ENCODE results near the gene CAMK2B. TPM values are rescaled to one million over a fixed set of nuclear protein-coding genes. Genes with fewer than 3 reads are reported as not detected.

The CAMK2B gene
- total RNA-seq, 1 experiment from 2014 or later, result not detected

DNA sequence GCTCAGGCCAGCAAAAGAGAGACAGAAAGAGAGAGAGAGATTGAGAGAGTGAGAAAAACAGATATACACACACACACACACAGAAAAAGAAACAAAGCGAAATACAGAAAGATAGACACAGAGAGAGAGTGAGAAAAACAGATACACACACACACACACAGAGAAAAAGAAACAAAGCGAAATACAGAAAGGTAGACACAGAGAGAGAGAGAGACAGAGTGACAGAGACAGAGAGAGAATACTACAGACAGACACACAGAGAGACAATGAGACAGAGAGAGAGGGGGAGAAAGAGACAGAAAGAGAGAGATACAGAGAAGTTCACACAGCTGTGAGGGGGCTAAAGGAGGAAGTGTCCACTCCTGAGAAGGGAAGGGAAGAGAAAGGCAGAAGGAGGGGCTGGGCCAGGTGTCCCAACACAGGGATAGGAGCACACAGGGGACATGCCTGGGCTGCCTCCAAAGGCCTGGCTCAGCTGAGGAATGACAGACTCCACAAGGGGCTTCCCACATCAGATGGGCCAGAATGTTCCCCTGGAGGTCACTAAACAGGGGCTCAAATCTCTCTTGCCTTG lies 140.4 kb downstream of the CAMK2B start:
- ChIA-PET CTCF (no interaction called here), POLR2A (no interaction called here)
- Histone ChIP-seq H3K36me3 (ENCODE audit: control insufficient read depth, insufficient read depth, low read length) (no peaks in the 10 kb centered on the region), H3K4me1 (peaks cover 9% of the 10 kb centered on the region; the same call in 1 of the 2 replicates), H3K27me3 (replicated peaks; ENCODE audit: control insufficient read depth, insufficient read depth, low read length) (no peaks in the 10 kb centered on the region; the same call in 1 of the 2 replicates), H3K9me3 (peaks cover 5% of the 10 kb centered on the region; the same call in 1 of the 2 replicates), H3K4me3 (ENCODE audit: low read depth, low read length) (no peak overlapping the region)
- intact Hi-C loops (cut with micrococcal nuclease; ENCODE audit: unreplicated experiment), result no loop called here
- peaks cover 3% of the 10 kb centered on the region for H3K27me3 Mint-ChIP-seq (ENCODE audit: insufficient read depth, unreplicated experiment)
- no peaks in the 10 kb centered on the region for H3K36me3 Mint-ChIP-seq (ENCODE audit: insufficient read depth, unreplicated experiment)
- no peaks in the 10 kb centered on the region for H3K4me1 Mint-ChIP-seq (ENCODE audit: low read depth, unreplicated experiment)
- TF ChIP-seq, protein P1, sequence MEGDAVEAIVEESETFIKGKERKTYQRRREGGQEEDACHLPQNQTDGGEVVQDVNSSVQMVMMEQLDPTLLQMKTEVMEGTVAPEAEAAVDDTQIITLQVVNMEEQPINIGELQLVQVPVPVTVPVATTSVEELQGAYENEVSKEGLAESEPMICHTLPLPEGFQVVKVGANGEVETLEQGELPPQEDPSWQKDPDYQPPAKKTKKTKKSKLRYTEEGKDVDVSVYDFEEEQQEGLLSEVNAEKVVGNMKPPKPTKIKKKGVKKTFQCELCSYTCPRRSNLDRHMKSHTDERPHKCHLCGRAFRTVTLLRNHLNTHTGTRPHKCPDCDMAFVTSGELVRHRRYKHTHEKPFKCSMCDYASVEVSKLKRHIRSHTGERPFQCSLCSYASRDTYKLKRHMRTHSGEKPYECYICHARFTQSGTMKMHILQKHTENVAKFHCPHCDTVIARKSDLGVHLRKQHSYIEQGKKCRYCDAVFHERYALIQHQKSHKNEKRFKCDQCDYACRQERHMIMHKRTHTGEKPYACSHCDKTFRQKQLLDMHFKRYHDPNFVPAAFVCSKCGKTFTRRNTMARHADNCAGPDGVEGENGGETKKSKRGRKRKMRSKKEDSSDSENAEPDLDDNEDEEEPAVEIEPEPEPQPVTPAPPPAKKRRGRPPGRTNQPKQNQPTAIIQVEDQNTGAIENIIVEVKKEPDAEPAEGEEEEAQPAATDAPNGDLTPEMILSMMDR (IDR thresholded peaks at IDR 0.05; ENCODE audit: insufficient read depth in 1 of 2, low read depth in 1 of 2, low read length in 1 of 2, severe bottlenecking in 1 of 2, unreplicated experiment in 1 of 2), result no peak
- BruUV-seq (replicated peaks), result no TSS peak
- no peak overlapping the region for H3K27ac Mint-ChIP-seq (ENCODE audit: unreplicated experiment)
- no peak for DNase-seq
- H3K4me3 Mint-ChIP-seq (ENCODE audit: unreplicated experiment), result no peak overlapping the region
- no peaks in the 10 kb centered on the region for H3K9me3 Mint-ChIP-seq (ENCODE audit: unreplicated experiment)

- TF ChIP-seq, protein P1 (IDR thresholded peaks at IDR 0.05; ENCODE audit: insufficient read depth in 1 of 2, low read depth in 1 of 2, low read length in 1 of 2, severe bottlenecking in 1 of 2, unreplicated experiment in 1 of 2), result no peak
- Histone ChIP-seq H3K27me3 (replicated peaks; ENCODE audit: control insufficient read depth, insufficient read depth, low read length) (no peaks in the 10 kb centered on the region; the same call in 1 of the 2 replicates), H3K9me3 (peaks cover 5% of the 10 kb centered on the region; the same call in 1 of the 2 replicates), H3K4me3 (ENCODE audit: low read depth, low read length) (no peak overlapping the region), H3K36me3 (ENCODE audit: control insufficient read depth, insufficient read depth, low read length) (no peaks in the 10 kb centered on the region), H3K4me1 (peaks cover 9% of the 10 kb centered on the region; the same call in 1 of the 2 replicates)
- ChIA-PET POLR2A (no interaction called here), CTCF (no interaction called here)
- Mint-ChIP-seq H3K4me1 (ENCODE audit: low read depth, unreplicated experiment) (no peaks in the 10 kb centered on the region), H3K36me3 (ENCODE audit: insufficient read depth, unreplicated experiment) (no peaks in the 10 kb centered on the region), H3K4me3 (ENCODE audit: unreplicated experiment) (no peak overlapping the region), H3K27ac (ENCODE audit: unreplicated experiment) (no peak overlapping the region), H3K27me3 (ENCODE audit: insufficient read depth, unreplicated experiment) (peaks cover 4% of the 10 kb centered on the region), H3K9me3 (ENCODE audit: unreplicated experiment) (no peaks in the 10 kb centered on the region)
- BruUV-seq (replicated peaks), result no TSS peak
- intact Hi-C loops (cut with micrococcal nuclease; ENCODE audit: unreplicated experiment), result no loop called here
- DNase-seq, result no peak
Measured at GRCh38 chr7:44184206-44184872, 141.1 kb downstream of the CAMK2B start.

- Mint-ChIP-seq H3K36me3 (ENCODE audit: insufficient read depth, unreplicated experiment) (no peaks in the 10 kb centered on the region), H3K9me3 (ENCODE audit: unreplicated experiment) (no peaks in the 10 kb centered on the region), H3K4me3 (ENCODE audit: unreplicated experiment) (no peak overlapping the region), H3K27me3 (ENCODE audit: insufficient read depth, unreplicated experiment) (peaks cover 7% of the 10 kb centered on the region), H3K4me1 (ENCODE audit: low read depth, unreplicated experiment) (no peaks in the 10 kb centered on the region), H3K27ac (ENCODE audit: unreplicated experiment) (no peak overlapping the region)
- Histone ChIP-seq H3K4me1 (peaks cover 9% of the 10 kb centered on the region; the same call in 1 of the 2 replicates), H3K36me3 (ENCODE audit: control insufficient read depth, insufficient read depth, low read length) (no peaks in the 10 kb centered on the region), H3K4me3 (ENCODE audit: low read depth, low read length) (no peak overlapping the region), H3K27me3 (replicated peaks; ENCODE audit: control insufficient read depth, insufficient read depth, low read length) (no peaks in the 10 kb centered on the region; the same call in 1 of the 2 replicates), H3K9me3 (peaks cover 5% of the 10 kb centered on the region; the same call in 1 of the 2 replicates)
- TF ChIP-seq, protein P1 (IDR thresholded peaks at IDR 0.05; ENCODE audit: insufficient read depth in 1 of 2, low read depth in 1 of 2, low read length in 1 of 2, severe bottlenecking in 1 of 2, unreplicated experiment in 1 of 2), result no peak
- POLR2A ChIA-PET, result no interaction called here
- intact Hi-C loops (cut with micrococcal nuclease; ENCODE audit: unreplicated experiment), result no loop called here
- CTCF ChIA-PET, result no interaction called here
- DNase-seq, result no peak
- BruUV-seq (replicated peaks), result no TSS peak
Measured at GRCh38 chr7:44183386-44183785, 142.0 kb downstream of the CAMK2B start.

Measured in Caco-2 (cell line).